ENCODE data around the gene NFATC2IP.

DNA sequence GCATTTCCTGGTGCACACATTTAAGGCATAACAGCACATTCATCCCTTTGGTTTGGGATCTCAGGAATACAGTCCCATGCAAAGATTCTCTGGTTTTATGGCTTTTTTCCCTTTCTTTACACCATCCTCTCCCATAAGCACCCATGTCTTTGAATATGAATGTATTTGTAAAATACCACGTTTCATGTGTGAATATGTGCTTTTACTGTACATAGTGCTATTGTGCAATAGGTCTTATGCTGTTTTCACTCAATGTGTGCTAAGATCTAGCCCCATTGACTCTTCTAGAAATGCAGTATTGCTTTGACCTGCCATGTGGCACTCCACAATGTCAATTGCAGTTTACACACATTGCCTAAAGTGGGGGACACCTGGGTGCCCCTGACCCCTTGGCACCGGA, 13.8 kb downstream of the NFATC2IP start:
- no peak for TF ChIP-seq EZH2phosphoT487 (IDR thresholded peaks at IDR 0.05; ENCODE audit: low read length)
- TF ChIP-seq EZH2 (optimal IDR thresholded peaks at IDR 0.05; ENCODE audit: low read depth, low read length) = no peak
- TF ChIP-seq, protein P1, sequence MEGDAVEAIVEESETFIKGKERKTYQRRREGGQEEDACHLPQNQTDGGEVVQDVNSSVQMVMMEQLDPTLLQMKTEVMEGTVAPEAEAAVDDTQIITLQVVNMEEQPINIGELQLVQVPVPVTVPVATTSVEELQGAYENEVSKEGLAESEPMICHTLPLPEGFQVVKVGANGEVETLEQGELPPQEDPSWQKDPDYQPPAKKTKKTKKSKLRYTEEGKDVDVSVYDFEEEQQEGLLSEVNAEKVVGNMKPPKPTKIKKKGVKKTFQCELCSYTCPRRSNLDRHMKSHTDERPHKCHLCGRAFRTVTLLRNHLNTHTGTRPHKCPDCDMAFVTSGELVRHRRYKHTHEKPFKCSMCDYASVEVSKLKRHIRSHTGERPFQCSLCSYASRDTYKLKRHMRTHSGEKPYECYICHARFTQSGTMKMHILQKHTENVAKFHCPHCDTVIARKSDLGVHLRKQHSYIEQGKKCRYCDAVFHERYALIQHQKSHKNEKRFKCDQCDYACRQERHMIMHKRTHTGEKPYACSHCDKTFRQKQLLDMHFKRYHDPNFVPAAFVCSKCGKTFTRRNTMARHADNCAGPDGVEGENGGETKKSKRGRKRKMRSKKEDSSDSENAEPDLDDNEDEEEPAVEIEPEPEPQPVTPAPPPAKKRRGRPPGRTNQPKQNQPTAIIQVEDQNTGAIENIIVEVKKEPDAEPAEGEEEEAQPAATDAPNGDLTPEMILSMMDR (IDR thresholded peaks at IDR 0.05; ENCODE audit: low read length) = no peak

Measured in MM.1S (cell line).